ENCODE data around the gene SEC14L5. TPM values are rescaled to one million over a fixed set of nuclear protein-coding genes. Genes with fewer than 3 reads are reported as not detected.
"Not testable (repeated sequence)": the region's sequence is repeated elsewhere in the genome, so short reads cannot be mapped to it uniquely, and the experiment has no call there.

Gene SEC14L5
- polyA plus RNA-seq, 1 donor from 2014 or later, result 0.43 TPM

GRCh38 chr16:4928227-4928626 lies 29.9 kb upstream of the SEC14L5 start:
- H3K9ac ChIP-seq (ENCODE audit: low read length), result no peak overlapping the region
- H3F3A ChIP-seq (ENCODE audit: insufficient read depth, low read length, poor library complexity, severe bottlenecking), result no peaks in the 10 kb centered on the region
- H2AFZ ChIP-seq (ENCODE audit: low read depth, low read length), result no peak overlapping the region
- H3K36me3 ChIP-seq (ENCODE audit: insufficient read depth, low read length), result no peaks in the 10 kb centered on the region
- H3K27ac ChIP-seq (ENCODE audit: low read length), result no peak overlapping the region
- no peaks in the 10 kb centered on the region for H3K79me2 ChIP-seq (replicated peaks; ENCODE audit: insufficient read depth, low read length)
- H3K9me2 ChIP-seq (ENCODE audit: insufficient read depth, low read length), result no peaks in the 10 kb centered on the region
- H3K4me2 ChIP-seq (ENCODE audit: low read length), result no peak overlapping the region
- TF ChIP-seq RAD21 (conservative IDR thresholded peaks at IDR 0.05) (no peak), EZH2 (IDR thresholded peaks at IDR 0.05; ENCODE audit: borderline replicate concordance, insufficient read depth, low read length, poor library complexity, severe bottlenecking) (no peak), EP300 (conservative IDR thresholded peaks at IDR 0.05; ENCODE audit: poor library complexity, severe bottlenecking) (no peak), TAF1 (IDR thresholded peaks at IDR 0.05; ENCODE audit: low read depth) (no peak), CTCF (IDR thresholded peaks at IDR 0.05; ENCODE audit: poor library complexity, severe bottlenecking) (no peak), POLR2AphosphoS5 (IDR thresholded peaks at IDR 0.05) (no peak), SMC3 (conservative IDR thresholded peaks at IDR 0.05; ENCODE audit: poor library complexity) (no peak), MXI1 (conservative IDR thresholded peaks at IDR 0.05; ENCODE audit: poor library complexity, severe bottlenecking) (no peak), REST (IDR thresholded peaks at IDR 0.05; ENCODE audit: borderline replicate concordance) (no peak)
- H3K4me3 ChIP-seq (ENCODE audit: low read length), result no peak overlapping the region
- no peaks in the 10 kb centered on the region for H3K9me3 ChIP-seq (ENCODE audit: low read length)
- no peaks in the 10 kb centered on the region for H3K27me3 ChIP-seq (ENCODE audit: insufficient read depth, low read depth, low read length)
- H4K20me1 ChIP-seq (ENCODE audit: insufficient read depth), result no peaks in the 10 kb centered on the region

GRCh38 chr16:4929619-4930018 lies 28.5 kb upstream of the SEC14L5 start:
- H3K9me3 ChIP-seq (ENCODE audit: low read length); H3K27me3 ChIP-seq (ENCODE audit: insufficient read depth, low read depth, low read length); H3K36me3 ChIP-seq (ENCODE audit: insufficient read depth, low read length); H3K27ac ChIP-seq (ENCODE audit: low read length); H4K20me1 ChIP-seq (ENCODE audit: insufficient read depth); H2AFZ ChIP-seq (ENCODE audit: low read depth, low read length); H3K9me2 ChIP-seq (ENCODE audit: insufficient read depth, low read length); H3K79me2 ChIP-seq (replicated peaks; ENCODE audit: insufficient read depth, low read length); H3K4me2 ChIP-seq (ENCODE audit: low read length); H3K4me3 ChIP-seq (ENCODE audit: low read length); H3F3A ChIP-seq (ENCODE audit: insufficient read depth, low read length, poor library complexity, severe bottlenecking); H3K9ac ChIP-seq (ENCODE audit: low read length): not testable (repeated sequence)

- Histone ChIP-seq H3K36me3 (ENCODE audit: insufficient read depth, low read length) (no peaks in the 10 kb centered on the region), H3K27ac (ENCODE audit: low read length) (no peak overlapping the region), H3K79me2 (replicated peaks; ENCODE audit: insufficient read depth, low read length) (no peaks in the 10 kb centered on the region), H3K27me3 (ENCODE audit: insufficient read depth, low read depth, low read length) (peaks cover 21% of the 10 kb centered on the region), H3F3A (ENCODE audit: insufficient read depth, low read length, poor library complexity, severe bottlenecking) (no peaks in the 10 kb centered on the region), H3K9me3 (ENCODE audit: low read length) (no peaks in the 10 kb centered on the region), H3K4me3 (ENCODE audit: low read length) (no peak overlapping the region), H3K9ac (ENCODE audit: low read length) (no peak overlapping the region), H4K20me1 (ENCODE audit: insufficient read depth) (no peaks in the 10 kb centered on the region), H3K9me2 (ENCODE audit: insufficient read depth, low read length) (no peaks in the 10 kb centered on the region), H3K4me2 (ENCODE audit: low read length) (no peak overlapping the region), H2AFZ (ENCODE audit: low read depth, low read length) (no peak overlapping the region)
- no peak for TF ChIP-seq POLR2AphosphoS5 (IDR thresholded peaks at IDR 0.05)
These were observed 26.7 kb upstream of the SEC14L5 start for GRCh38 chr16:4931381-4931780.

Measured in neural cell (in vitro differentiated cells).